OCI-LY3 (cell line): ENCODE results near the gene TNNI2.

Experiments
- H2AFZ ChIP-seq: fragments of 200-600, 300-600 bp; shearing (Covaris generic); 2 replicates; pipeline ENCODE4 v1.6.0; 2014; ENCODE audit warnings: antibody characterized with exemption, low read depth, low read length
- H3K27ac ChIP-seq: fragments of 200-600, 300-600 bp; sonication (generic); 2 replicates; pipeline ENCODE4 v1.5.1; 2014; ENCODE audit warnings: mild to moderate bottlenecking, low read length, moderate library complexity, mixed read lengths
- H3K27me3 ChIP-seq: fragments of 200-600, 300-600 bp; sonication (generic); 2 replicates; pipeline ENCODE4 v1.6.1; 2014; ENCODE audit warnings: low read depth, low read length, mixed read lengths
- H3K36me3 ChIP-seq: fragments of 200-600, 300-600 bp; sonication (generic); replicated peaks from 2 replicates; pipeline ENCODE3; 2014; ENCODE audit warnings: low read depth, low read length, mixed read lengths
- H3K4me1 ChIP-seq: fragments of 300-600, 200-600 bp; sonication (generic); 2 replicates; pipeline ENCODE4 v1.6.1; 2014; ENCODE audit warnings: low read length, mixed read lengths
- H3K4me2 ChIP-seq: fragments of 200-600, 300-600 bp; sonication (generic); 2 replicates; pipeline ENCODE4 v1.6.1; 2014; ENCODE audit warnings: low read length, mixed read lengths
- H3K4me3 ChIP-seq: fragments of 300-600, 200-600 bp; sonication (generic); 2 replicates; pipeline ENCODE4 v1.5.1; 2014; ENCODE audit warnings: antibody characterized with exemption, mild to moderate bottlenecking, low read length, moderate library complexity
- H3K79me2 ChIP-seq: fragments of 300-600, 200-600 bp; shearing (Covaris generic); 2 replicates; pipeline ENCODE4 v1.6.1; 2014; ENCODE audit warnings: mild to moderate bottlenecking, low read length, mixed read lengths
- H3K9ac ChIP-seq: fragments of 300-600, 200-600 bp; shearing (Covaris generic); 2 replicates; pipeline ENCODE4 v1.6.0; 2014; ENCODE audit warnings: mild to moderate bottlenecking, low read length, moderate library complexity
- H3K9me3 ChIP-seq: fragments of 200-600, 300-600 bp; shearing (Covaris generic); 2 replicates; pipeline ENCODE4 v1.6.1; 2014; ENCODE audit warnings: low read length, mixed read lengths; ENCODE audit not compliant: insufficient read depth
- H4K20me1 ChIP-seq: fragments of 200-600, 300-600 bp; sonication (generic); 2 replicates; pipeline ENCODE4 v1.6.1; 2016; ENCODE audit warnings: low read length, mixed read lengths; ENCODE audit not compliant: insufficient read depth
- EZH2phosphoT487 ChIP-seq: fragments of 200-600 bp; shearing (Covaris generic); IDR thresholded peaks from 2 replicates; pipeline ENCODE4 v1.6.1; 2018; ENCODE audit warnings: antibody characterized with exemption, mixed run types, low read depth
- TF ChIP-seq, protein P1 (sequence below): fragments of 200-600, 300-600 bp; sonication (generic); IDR thresholded peaks from 2 replicates; pipeline ENCODE4 v1.5.1; 2014; ENCODE audit warnings: antibody characterized with exemption, low read length, low read depth

Gene TNNI2

DNA sequence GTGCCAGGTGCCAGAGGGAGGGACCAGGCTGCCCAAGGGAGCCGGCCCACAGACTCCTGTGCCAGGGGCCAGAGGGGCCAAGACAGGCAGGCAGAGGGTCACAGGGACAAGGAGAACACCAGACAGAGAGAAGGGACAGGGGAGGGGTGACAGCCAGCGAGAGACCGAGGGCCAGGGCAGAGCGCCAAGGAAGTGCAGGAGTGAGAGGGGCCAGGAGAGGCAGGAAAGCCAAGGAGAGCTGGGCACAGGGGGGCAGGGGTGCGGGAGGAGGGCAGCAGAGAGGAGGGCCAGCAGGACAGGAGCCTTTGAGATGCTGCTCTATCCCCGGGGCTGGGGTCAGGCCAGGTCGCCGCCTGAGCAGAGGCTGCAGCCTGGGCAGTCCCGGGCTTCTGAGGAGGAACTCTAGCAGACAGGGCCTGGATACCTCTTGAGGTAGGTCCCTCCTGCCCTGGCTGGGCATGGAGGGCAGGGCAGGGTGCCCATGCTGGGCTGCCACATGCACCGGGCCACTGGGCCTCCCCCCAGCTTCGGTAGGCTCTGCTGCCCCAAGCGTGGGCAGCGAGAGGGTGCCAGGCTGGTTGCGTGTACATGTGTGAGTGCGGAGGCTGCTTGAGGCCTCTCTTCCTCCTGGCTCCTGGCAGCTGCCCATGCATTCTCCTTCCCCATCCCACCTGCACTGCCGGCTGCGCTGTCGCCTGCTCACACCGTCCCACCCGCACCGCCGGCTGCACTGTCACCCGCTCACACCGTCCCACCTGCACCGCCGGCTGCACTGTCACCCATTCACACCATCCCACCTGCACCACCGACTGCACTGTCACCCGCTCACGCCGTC is 26.3 kb downstream of the TNNI2 start:
- peaks cover 51% of the 10 kb centered on the region for H3K79me2 ChIP-seq
- H4K20me1 ChIP-seq, result peaks cover 100% of the 10 kb centered on the region
- H3K4me2 ChIP-seq, result no peak overlapping the region
- H3K36me3 ChIP-seq, result peaks cover 55% of the 10 kb centered on the region
- peaks cover 24% of the 10 kb centered on the region for H3K4me1 ChIP-seq
- no peaks in the 10 kb centered on the region for H3K27me3 ChIP-seq
- TF ChIP-seq EZH2phosphoT487, result no peak
- TF ChIP-seq, protein P1, sequence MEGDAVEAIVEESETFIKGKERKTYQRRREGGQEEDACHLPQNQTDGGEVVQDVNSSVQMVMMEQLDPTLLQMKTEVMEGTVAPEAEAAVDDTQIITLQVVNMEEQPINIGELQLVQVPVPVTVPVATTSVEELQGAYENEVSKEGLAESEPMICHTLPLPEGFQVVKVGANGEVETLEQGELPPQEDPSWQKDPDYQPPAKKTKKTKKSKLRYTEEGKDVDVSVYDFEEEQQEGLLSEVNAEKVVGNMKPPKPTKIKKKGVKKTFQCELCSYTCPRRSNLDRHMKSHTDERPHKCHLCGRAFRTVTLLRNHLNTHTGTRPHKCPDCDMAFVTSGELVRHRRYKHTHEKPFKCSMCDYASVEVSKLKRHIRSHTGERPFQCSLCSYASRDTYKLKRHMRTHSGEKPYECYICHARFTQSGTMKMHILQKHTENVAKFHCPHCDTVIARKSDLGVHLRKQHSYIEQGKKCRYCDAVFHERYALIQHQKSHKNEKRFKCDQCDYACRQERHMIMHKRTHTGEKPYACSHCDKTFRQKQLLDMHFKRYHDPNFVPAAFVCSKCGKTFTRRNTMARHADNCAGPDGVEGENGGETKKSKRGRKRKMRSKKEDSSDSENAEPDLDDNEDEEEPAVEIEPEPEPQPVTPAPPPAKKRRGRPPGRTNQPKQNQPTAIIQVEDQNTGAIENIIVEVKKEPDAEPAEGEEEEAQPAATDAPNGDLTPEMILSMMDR, result no peak
- no peak overlapping the region for H3K9ac ChIP-seq
- H2AFZ ChIP-seq, result no peak overlapping the region
- no peak overlapping the region for H3K27ac ChIP-seq
- H3K4me3 ChIP-seq, result no peak overlapping the region
- no peaks in the 10 kb centered on the region for H3K9me3 ChIP-seq

DNA sequence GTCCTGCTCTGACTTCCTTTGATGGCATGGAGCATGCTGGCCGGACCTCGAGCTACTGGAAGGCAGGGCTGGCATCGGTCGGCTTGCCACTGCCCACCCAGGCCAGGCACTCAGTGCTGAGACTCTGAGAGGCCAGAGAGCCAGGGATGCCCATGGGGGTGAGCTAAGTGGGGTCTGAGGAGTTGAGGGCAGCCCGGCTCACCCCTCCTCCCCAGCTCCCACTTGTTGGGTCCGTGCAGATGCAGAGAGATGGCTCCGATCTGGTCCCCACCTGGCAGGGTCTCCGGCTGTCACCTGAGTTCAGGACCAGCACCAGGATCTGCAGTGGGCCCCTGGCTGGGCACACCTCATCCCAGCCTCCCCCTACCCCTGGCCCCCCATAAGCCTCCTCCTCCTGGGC is 27.4 kb downstream of the TNNI2 start:
- no peak overlapping the region for H3K27ac ChIP-seq
- peaks cover 45% of the 10 kb centered on the region for H3K79me2 ChIP-seq
- TF ChIP-seq EZH2phosphoT487, result no peak
- TF ChIP-seq, protein P1, result no peak
- peaks cover 49% of the 10 kb centered on the region for H3K36me3 ChIP-seq
- no peak overlapping the region for H3K4me2 ChIP-seq
- 0 out of 2 replicates have a peak, but pooled peaks cover 4% of the 10 kb centered on the region for H3K27me3 ChIP-seq
- H3K4me3 ChIP-seq, result no peak overlapping the region
- H3K4me1 ChIP-seq, result peaks cover 25% of the 10 kb centered on the region
- H4K20me1 ChIP-seq, result peaks cover 100% of the 10 kb centered on the region
- H3K9ac ChIP-seq, result no peak overlapping the region
- no peaks in the 10 kb centered on the region for H3K9me3 ChIP-seq
- no peak overlapping the region for H2AFZ ChIP-seq

DNA sequence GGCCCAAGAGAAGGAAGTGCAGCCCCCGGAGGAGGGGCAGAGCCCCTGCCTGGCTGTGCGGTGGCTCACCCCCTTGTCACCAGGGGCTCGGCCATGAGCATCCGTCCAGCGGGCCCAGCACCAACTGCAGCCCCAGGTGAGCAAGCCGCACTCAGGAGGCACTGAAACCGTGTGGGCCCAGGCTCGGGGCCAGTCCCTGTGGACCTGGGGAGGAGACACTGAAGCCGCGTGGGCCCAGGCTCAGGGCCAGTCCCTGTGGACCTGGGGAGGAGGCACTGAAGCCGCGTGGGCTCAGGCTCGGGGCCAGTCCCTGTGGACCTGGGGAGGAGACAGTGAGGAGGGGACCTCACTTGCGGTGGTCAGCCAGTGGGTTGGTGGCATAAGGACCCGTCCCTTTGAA is 28.0 kb downstream of the TNNI2 start:
- H3K9me3 ChIP-seq, result no peaks in the 10 kb centered on the region
- no peak overlapping the region for H3K9ac ChIP-seq
- peaks cover 42% of the 10 kb centered on the region for H3K79me2 ChIP-seq
- no peak for TF ChIP-seq EZH2phosphoT487
- TF ChIP-seq, protein P1, result no peak
- no peak overlapping the region for H3K4me3 ChIP-seq
- peaks cover 25% of the 10 kb centered on the region for H3K4me1 ChIP-seq
- 0 out of 2 replicates have a peak, but pooled peaks cover 4% of the 10 kb centered on the region for H3K27me3 ChIP-seq
- H2AFZ ChIP-seq, result no peak overlapping the region
- no peak overlapping the region for H3K4me2 ChIP-seq
- peaks cover 100% of the 10 kb centered on the region for H4K20me1 ChIP-seq
- peaks cover 47% of the 10 kb centered on the region for H3K36me3 ChIP-seq
- H3K27ac ChIP-seq, result no peak overlapping the region

DNA sequence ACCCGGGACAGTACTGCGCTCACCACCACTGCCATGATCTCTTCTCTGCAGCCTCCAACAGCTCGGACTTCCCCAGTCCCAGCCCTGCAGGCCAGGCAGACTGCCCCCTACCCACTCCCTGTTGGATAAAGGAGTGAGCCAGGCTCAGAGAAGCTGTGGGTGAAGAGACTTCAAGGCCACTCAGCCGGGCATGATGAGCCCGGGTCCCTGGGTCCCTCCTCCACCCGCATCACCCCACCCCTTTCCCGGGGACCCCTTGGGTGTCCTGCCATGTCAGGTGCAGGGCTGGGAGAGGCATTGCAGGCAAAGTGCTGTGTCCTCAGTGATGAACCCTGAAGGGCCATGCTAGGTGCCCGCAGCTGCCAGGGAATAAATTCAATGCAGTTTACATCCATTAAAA is 28.6 kb downstream of the TNNI2 start:
- Histone ChIP-seq H3K9ac (no peak overlapping the region), H4K20me1 (peaks cover 100% of the 10 kb centered on the region), H2AFZ (no peak overlapping the region), H3K4me2 (no peak overlapping the region), H3K27me3 (0 out of 2 replicates have a peak, but pooled peaks cover 4% of the 10 kb centered on the region), H3K4me1 (peaks cover 25% of the 10 kb centered on the region), H3K27ac (no peak overlapping the region), H3K9me3 (no peaks in the 10 kb centered on the region), H3K36me3 (peaks cover 41% of the 10 kb centered on the region), H3K4me3 (no peak overlapping the region), H3K79me2 (peaks cover 36% of the 10 kb centered on the region)
- TF ChIP-seq EZH2phosphoT487, result no peak
- TF ChIP-seq, protein P1, result no peak
